HFFc6 (cell line): ENCODE data around the gene CFAP141. TPM values are rescaled to one million over a fixed set of nuclear protein-coding genes. Genes with fewer than 3 reads are reported as not detected.

Experiments
- DNase-seq: peaks from one replicate; pipeline ENCODE4 v3.0.0-alpha.2; 2018
- H3K27ac Mint-ChIP-seq: 2 replicates; pipeline ENCODE4 v1.8.0; 2020; ENCODE audit warnings: mild to moderate bottlenecking, mixed read lengths
- H3K27me3 Mint-ChIP-seq: 2 replicates; pipeline ENCODE4 v1.8.0; 2021; ENCODE audit warnings: mild to moderate bottlenecking, moderate library complexity, mixed read lengths; ENCODE audit not compliant: insufficient read depth
- H3K36me3 Mint-ChIP-seq: 2 replicates; pipeline ENCODE4 v1.8.0; 2021; ENCODE audit warnings: low read depth, mixed read lengths
- H3K4me1 Mint-ChIP-seq: 2 replicates; pipeline ENCODE4 v1.8.0; 2020; ENCODE audit warnings: low read depth, mixed read lengths
- H3K4me3 Mint-ChIP-seq: 2 replicates; pipeline ENCODE4 v1.8.0; 2020; ENCODE audit warnings: mild to moderate bottlenecking, moderate library complexity, mixed read lengths
- H3K9me3 Mint-ChIP-seq: 2 replicates; pipeline ENCODE4 v1.8.0; 2020; ENCODE audit warnings: mild to moderate bottlenecking, mixed read lengths
- total RNA-seq, 6 experiments: library from RNA; stranded (reverse); fragmentation: NEBNext Ultra II Directional; extraction: Animal tissue kit (Norgen Biotek cat#: 25700); gene quantifications; 2 replicates in 1 of 6; 3 replicates in 5 of 6; pipeline ENCODE4 v1.2.3, GENCODE V29; 2021
- TF ChIP-seq, protein P1 (sequence below): fragments of 200-600 bp; sonication (generic); IDR thresholded peaks from 2 replicates; pipeline ENCODE4 v1.5.0; 2021; ENCODE audit warnings: antibody characterized with exemption, mild to moderate bottlenecking

The CFAP141 gene
- total RNA-seq, 6 experiments from 2014 or later, result not detected

DNA sequence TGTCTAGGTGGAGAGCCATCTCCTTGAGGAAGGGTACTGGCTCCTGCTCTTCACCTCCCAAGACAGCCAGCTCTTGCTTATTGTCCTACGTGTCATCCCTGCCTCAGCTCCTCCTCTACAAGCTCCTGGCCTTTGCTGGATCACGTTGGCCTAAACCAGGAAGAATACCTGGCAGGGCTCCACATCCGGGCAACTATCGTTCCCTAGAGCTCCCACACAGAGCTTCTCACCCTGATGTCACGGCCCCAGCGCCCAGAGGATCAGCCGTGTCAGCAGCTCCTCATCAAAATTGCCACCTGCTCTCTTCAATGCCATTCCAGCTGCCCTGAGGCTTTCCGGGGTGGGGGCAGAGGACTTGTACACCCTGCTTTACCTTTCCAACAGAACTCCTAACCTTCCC is 12.3 kb downstream of the CFAP141 start:
- Mint-ChIP-seq H3K27ac (no peak overlapping the region), H3K4me3 (no peak overlapping the region), H3K36me3 (no peaks in the 10 kb centered on the region), H3K27me3 (peaks cover 24% of the 10 kb centered on the region), H3K4me1 (peaks cover 26% of the 10 kb centered on the region), H3K9me3 (no peaks in the 10 kb centered on the region)
- TF ChIP-seq, protein P1, sequence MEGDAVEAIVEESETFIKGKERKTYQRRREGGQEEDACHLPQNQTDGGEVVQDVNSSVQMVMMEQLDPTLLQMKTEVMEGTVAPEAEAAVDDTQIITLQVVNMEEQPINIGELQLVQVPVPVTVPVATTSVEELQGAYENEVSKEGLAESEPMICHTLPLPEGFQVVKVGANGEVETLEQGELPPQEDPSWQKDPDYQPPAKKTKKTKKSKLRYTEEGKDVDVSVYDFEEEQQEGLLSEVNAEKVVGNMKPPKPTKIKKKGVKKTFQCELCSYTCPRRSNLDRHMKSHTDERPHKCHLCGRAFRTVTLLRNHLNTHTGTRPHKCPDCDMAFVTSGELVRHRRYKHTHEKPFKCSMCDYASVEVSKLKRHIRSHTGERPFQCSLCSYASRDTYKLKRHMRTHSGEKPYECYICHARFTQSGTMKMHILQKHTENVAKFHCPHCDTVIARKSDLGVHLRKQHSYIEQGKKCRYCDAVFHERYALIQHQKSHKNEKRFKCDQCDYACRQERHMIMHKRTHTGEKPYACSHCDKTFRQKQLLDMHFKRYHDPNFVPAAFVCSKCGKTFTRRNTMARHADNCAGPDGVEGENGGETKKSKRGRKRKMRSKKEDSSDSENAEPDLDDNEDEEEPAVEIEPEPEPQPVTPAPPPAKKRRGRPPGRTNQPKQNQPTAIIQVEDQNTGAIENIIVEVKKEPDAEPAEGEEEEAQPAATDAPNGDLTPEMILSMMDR, result no peak
- no peak for DNase-seq

DNA sequence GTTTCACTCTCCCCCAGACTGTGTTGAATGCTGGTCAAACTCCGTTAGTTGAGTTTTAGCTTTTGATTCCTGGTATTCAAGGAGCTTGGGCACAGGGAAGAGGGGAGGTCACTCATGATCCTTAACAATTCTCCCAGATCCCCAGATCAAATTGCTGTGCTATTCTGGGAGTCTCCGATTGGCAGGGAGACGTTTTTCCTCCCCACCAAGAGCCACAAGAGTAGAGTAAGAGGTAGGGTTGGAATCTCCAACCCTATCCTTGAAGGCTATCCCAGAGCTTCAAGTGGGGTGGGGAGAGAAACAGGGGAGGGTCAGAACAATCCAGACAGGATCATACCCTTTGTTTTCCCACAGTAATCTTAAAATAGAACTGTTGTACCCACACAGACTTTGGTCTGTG is 13.7 kb downstream of the CFAP141 start:
- H3K27ac Mint-ChIP-seq, result no peak overlapping the region
- peaks cover 27% of the 10 kb centered on the region for H3K27me3 Mint-ChIP-seq
- DNase-seq, result no peak
- no peaks in the 10 kb centered on the region for H3K36me3 Mint-ChIP-seq
- TF ChIP-seq, protein P1, result no peak
- H3K4me3 Mint-ChIP-seq, result no peak overlapping the region
- peaks cover 26% of the 10 kb centered on the region for H3K4me1 Mint-ChIP-seq
- no peaks in the 10 kb centered on the region for H3K9me3 Mint-ChIP-seq

DNA sequence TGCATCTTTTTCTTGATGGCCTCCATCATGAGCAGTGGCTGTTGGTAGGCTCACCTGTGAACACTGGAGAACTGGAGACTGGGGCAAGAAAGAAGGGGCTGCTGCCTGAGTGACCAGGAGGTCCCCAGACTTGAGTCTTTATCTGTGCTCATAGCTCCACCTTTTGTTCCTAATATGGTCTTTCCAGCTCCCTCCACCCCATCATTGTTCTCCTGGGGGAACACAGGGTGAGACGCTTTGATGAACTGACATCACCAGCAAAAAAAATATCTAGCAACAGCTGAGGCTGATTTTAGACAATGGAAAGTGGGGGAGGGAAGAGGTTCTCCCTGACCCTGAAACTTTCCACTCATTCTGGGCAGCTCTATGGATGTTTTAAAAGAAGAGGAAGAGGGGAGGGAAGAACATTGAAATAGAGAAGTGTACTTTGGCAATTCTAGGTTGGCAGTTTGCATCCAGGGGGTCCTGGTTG is 14.1 kb downstream of the CFAP141 start, which contains the start of gene TPM3:
Gene TPM3, minus strand, starts transcription at position 111 of the 472 bp plus-strand sequence. Its CDS starts 82 bp downstream, at position 29.
- no peak for DNase-seq

DNA sequence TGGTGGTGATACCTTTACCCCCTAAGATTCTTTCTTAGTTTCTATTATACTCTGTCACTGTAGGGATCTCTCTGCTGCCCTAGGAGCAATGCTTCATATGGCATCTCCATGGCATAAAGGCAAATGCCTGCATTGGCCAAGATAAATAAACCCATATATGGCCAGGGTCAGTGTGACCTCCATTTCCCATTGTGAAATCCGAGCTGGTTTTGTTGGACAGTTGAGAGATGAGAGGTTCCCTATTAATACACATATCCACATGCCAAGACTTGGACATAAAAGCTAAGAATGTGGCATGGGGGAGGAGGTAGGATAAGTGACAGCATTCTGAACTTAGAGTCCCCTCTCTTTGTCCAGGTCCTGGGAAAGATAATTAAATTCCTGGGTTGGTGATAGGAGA is 15.6 kb downstream of the CFAP141 start:
- H3K27me3 Mint-ChIP-seq, result peaks cover 32% of the 10 kb centered on the region
- TF ChIP-seq, protein P1, result no peak
- H3K27ac Mint-ChIP-seq, result no peak overlapping the region
- H3K4me3 Mint-ChIP-seq, result no peak overlapping the region
- H3K9me3 Mint-ChIP-seq, result no peaks in the 10 kb centered on the region
- DNase-seq, result peak; percentile 30
- H3K36me3 Mint-ChIP-seq, result no peaks in the 10 kb centered on the region
- H3K4me1 Mint-ChIP-seq, result peaks cover 20% of the 10 kb centered on the region

More for the DNA sequence above, 14.1 kb downstream of the CFAP141 start, which contains the start of gene TPM3:
- no peaks in the 10 kb centered on the region for H3K36me3 Mint-ChIP-seq
- TF ChIP-seq, protein P1, result no peak
- peaks cover 23% of the 10 kb centered on the region for H3K4me1 Mint-ChIP-seq
- H3K27ac Mint-ChIP-seq, result no peak within 1 kb of the TSS
- peaks cover 28% of the 10 kb centered on the region for H3K27me3 Mint-ChIP-seq
- H3K9me3 Mint-ChIP-seq, result no peaks in the 10 kb centered on the region
- no peak within 1 kb of the TSS for H3K4me3 Mint-ChIP-seq

DNA sequence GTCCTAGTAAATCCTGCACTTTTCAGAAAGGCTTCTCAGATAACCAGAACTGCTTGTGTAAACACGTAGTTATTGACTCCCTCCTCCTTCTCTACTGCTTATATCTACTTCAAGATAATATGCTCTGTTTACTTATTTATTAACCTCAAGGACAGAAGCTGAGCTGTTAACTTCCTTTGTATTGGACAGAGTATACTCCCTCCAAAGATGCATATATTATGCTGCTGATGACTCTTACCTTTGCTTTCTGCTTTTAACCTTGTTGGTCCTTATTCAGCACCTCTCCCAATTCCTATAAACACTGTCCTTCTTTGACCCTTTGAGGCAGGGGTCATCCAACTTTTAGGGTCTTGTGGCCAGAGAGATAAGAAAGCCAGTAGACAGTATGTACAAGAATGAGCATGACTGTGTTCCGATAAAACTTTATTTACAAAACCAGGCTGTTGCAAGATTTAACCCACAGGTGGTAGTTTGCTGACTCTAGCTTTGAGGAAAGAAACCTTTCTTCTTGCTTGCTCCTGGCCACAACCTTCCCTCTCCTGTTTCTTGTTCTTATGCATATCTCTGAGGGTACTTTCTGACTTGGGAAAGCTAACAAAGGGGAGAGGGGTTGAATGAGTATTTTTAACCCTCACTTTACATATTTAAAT is 19.2 kb downstream of the CFAP141 start:
- peaks cover 18% of the 10 kb centered on the region for H3K27me3 Mint-ChIP-seq
- no peak overlapping the region for H3K27ac Mint-ChIP-seq
- TF ChIP-seq, protein P1, result no peak
- no peaks in the 10 kb centered on the region; the same call in 1 of the 2 replicates for H3K9me3 Mint-ChIP-seq
- H3K4me3 Mint-ChIP-seq, result no peak overlapping the region
- H3K36me3 Mint-ChIP-seq, result peaks cover 11% of the 10 kb centered on the region
- no peak for DNase-seq
- peaks cover 29% of the 10 kb centered on the region for H3K4me1 Mint-ChIP-seq
